CD14-positive monocyte (primary cell): ENCODE results near the gene PELI2. TPM values are rescaled to one million over a fixed set of nuclear protein-coding genes. Genes with fewer than 3 reads are reported as not detected.
A peak's percentile ranks its signal among the peaks of the same experiment; 100 is the strongest.

ENCODE experiments used
- DNase-seq, 3 donors: peaks; one replicate each; pipeline ENCODE4 v3.0.0-alpha.2; 2011 to 2022
- H2AFZ ChIP-seq: 2 replicates; pipeline ENCODE4 v1.6.0; 2012; ENCODE audit warnings: mild to moderate bottlenecking, low read depth, low read length, inconsistent platforms; ENCODE audit not compliant: insufficient read depth, poor library complexity, severe bottlenecking
- H3K27ac ChIP-seq, 2 donors: 1 replicate in 1 of 2; 2 replicates in 1 of 2; pipeline ENCODE4 v1.5.1; 2012 to 2013; ENCODE audit warnings: low read length in 2 of 2, control low read depth in 1 of 2, inconsistent platforms in 1 of 2, low read depth in 1 of 2, mild to moderate bottlenecking in 1 of 2
- H3K27me3 ChIP-seq, 2 donors: one replicate each; pipeline versions ENCODE4 v1.6.0 to v1.6.1; 2011 to 2013; ENCODE audit warnings: low read length in 2 of 2; ENCODE audit not compliant: control insufficient read depth in 2 of 2, insufficient read depth in 2 of 2
- H3K36me3 ChIP-seq, 2 donors: replicated peaks in 1 of 2; 1 replicate in 1 of 2; 2 replicates in 1 of 2; pipeline versions ENCODE4 v1.5.1 to v1.6.1; 2012 to 2013; ENCODE audit warnings: low read length in 2 of 2, control low read depth in 1 of 2, inconsistent platforms in 1 of 2, mild to moderate bottlenecking in 1 of 2; ENCODE audit not compliant: insufficient read depth in 2 of 2, control insufficient read depth in 1 of 2
- H3K4me1 ChIP-seq, 2 donors: 1 replicate in 1 of 2; 2 replicates in 1 of 2; pipeline versions ENCODE4 v1.5.1 to v1.6.1; 2012 to 2013; ENCODE audit warnings: low read length in 2 of 2, control low read depth in 1 of 2, inconsistent platforms in 1 of 2, mild to moderate bottlenecking in 1 of 2, moderate library complexity in 1 of 2; ENCODE audit not compliant: insufficient read depth in 2 of 2, control insufficient read depth in 1 of 2
- H3K4me2 ChIP-seq: replicated peaks from 2 replicates; pipeline ENCODE3; 2012; ENCODE audit warnings: low read length, moderate library complexity, mild to moderate bottlenecking; ENCODE audit not compliant: poor library complexity, severe bottlenecking; ENCODE audit errors: extremely low read depth
- H3K4me3 ChIP-seq, 3 experiments: fragments of 200-600 bp in 1 of 3; sonication (generic) in 1 of 3; replicated peaks in 1 of 3; 1 replicate in 2 of 3; 2 replicates in 1 of 3; pipeline ENCODE4 v1.5.1; 2011 to 2013; ENCODE audit warnings: low read length in 3 of 3, mild to moderate bottlenecking in 3 of 3, control low read depth in 2 of 3, low read depth in 2 of 3, inconsistent platforms in 1 of 3, moderate library complexity in 1 of 3
- H3K79me2 ChIP-seq: 2 replicates; pipeline ENCODE4 v1.6.0; 2012; ENCODE audit warnings: mild to moderate bottlenecking, control low read depth, inconsistent platforms, low read length, moderate library complexity; ENCODE audit not compliant: insufficient read depth
- H3K9ac ChIP-seq: 2 replicates; pipeline ENCODE4 v1.6.0; 2017; ENCODE audit warnings: low read length, mild to moderate bottlenecking; ENCODE audit not compliant: insufficient read depth, poor library complexity, severe bottlenecking
- H3K9me3 ChIP-seq, 2 donors: replicated peaks in 1 of 2; 1 replicate in 1 of 2; 2 replicates in 1 of 2; pipeline versions ENCODE4 v1.5.1 to v1.6.1; 2012 to 2013; ENCODE audit warnings: low read length in 2 of 2, control low read depth in 1 of 2; ENCODE audit not compliant: control insufficient read depth in 1 of 2, insufficient read depth in 1 of 2
- H4K20me1 ChIP-seq: 2 replicates; pipeline ENCODE4 v1.6.0; 2012; ENCODE audit warnings: mild to moderate bottlenecking, low read length, control low read depth, moderate library complexity; ENCODE audit not compliant: insufficient read depth
- H3K27ac Mint-ChIP-seq, 7 donors: one replicate each; pipeline ENCODE4 v1.8.0; 2020; ENCODE audit warnings: mild to moderate bottlenecking in 7 of 7, mixed read lengths in 7 of 7, moderate library complexity in 6 of 7, inconsistent platforms in 2 of 7
- H3K27me3 Mint-ChIP-seq, 3 donors: one replicate each; pipeline ENCODE4 v1.8.0; 2021 to 2022; ENCODE audit warnings: low read depth in 3 of 3, mild to moderate bottlenecking in 3 of 3, mixed read lengths in 3 of 3, moderate library complexity in 3 of 3, inconsistent platforms in 1 of 3
- H3K36me3 Mint-ChIP-seq, 2 donors: one replicate each; pipeline ENCODE4 v1.8.0; 2020; ENCODE audit warnings: mixed read lengths in 2 of 2, inconsistent platforms in 1 of 2, mild to moderate bottlenecking in 1 of 2
- H3K4me1 Mint-ChIP-seq: one replicate; pipeline ENCODE4 v1.8.0; 2020; ENCODE audit warnings: mild to moderate bottlenecking, mixed read lengths
- H3K4me3 Mint-ChIP-seq, 2 donors: one replicate each; pipeline ENCODE4 v1.8.0; 2020; ENCODE audit warnings: mild to moderate bottlenecking in 2 of 2, mixed read lengths in 2 of 2, moderate library complexity in 1 of 2
- H3K9me3 Mint-ChIP-seq, 7 donors: one replicate each; pipeline ENCODE4 v1.8.0; 2020 to 2022; ENCODE audit warnings: mixed read lengths in 7 of 7, mild to moderate bottlenecking in 6 of 7, moderate library complexity in 6 of 7, inconsistent platforms in 2 of 7
- WGBS: methylation state at CpG from one replicate; pipeline ENCODE4 v1.1.5; 2013; ENCODE audit warnings: missing lambda C conversion rate; ENCODE audit not compliant: insufficient coverage; 5-methylcytosine and 5-hydroxymethylcytosine counted together
- intact Hi-C, 2 donors: fragments of 100-400 bp; cut with micrococcal nuclease; formaldehyde crosslinking; loops; one replicate each; pipeline versions ENCODE4 v1.15.0 to v1.15.1; 2023
- polyA plus RNA-seq, 3 donors: library from polyadenylated mRNA; depleted of rRNA in 1 of 3; unstranded in 2 of 3; stranded (reverse) in 1 of 3; fragments of 300-500 nt in 2 of 3; fragments of >200 nt in 1 of 3; fragmentation: Illumina TruSeq in 2 of 3; gene quantifications; 1 replicate in 2 of 3; 2 replicates in 1 of 3; pipeline ENCODE4 v1.2.3, GENCODE V29; 2012 to 2021
- TF ChIP-seq, protein P1 (sequence below): fragments of 200-600 bp; IDR thresholded peaks from one replicate; pipeline ENCODE4 v1.8.0; 2022; ENCODE audit warnings: antibody characterized with exemption, mild to moderate bottlenecking

PELI2 gene
- polyA plus RNA-seq, 3 donors, result 10.1 to 35.8 (median 12.5) TPM

DNA sequence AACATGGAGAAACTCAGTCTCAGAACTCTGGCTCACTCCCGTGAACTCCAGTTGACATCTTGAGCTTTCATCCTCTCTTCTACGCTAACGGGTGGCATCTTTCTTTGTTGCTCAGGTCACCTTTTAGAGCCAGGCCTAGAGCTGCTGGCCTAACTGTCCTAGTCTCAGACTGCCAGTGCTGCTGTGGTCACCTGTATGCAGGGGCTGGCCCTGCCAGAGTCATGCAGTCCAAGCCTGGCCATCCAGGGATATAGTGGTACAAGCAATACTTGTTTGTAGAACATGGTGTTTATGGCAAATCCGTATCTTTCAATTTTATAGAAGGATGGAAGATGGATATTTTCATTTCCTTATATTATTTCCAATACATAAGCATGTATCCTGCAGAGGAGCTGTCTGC is 117.2 kb downstream of the PELI2 start:
- no peak for DNase-seq
- no peaks in the 10 kb centered on the region for H3K27me3 Mint-ChIP-seq
- H3K36me3 Mint-ChIP-seq, result peaks cover 5 to 9% of the 10 kb centered on the region in 2 donors
- H3K9me3 ChIP-seq, result no peaks in the 10 kb centered on the region
- no peak overlapping the region for H3K4me2 ChIP-seq
- H3K36me3 ChIP-seq, result no peaks in the 10 kb centered on the region
- H3K9ac ChIP-seq, result no peak overlapping the region
- H2AFZ ChIP-seq, result no peak overlapping the region
- WGBS, result 87% methylated on average over 3 of the region's 4 CpGs
- peaks cover 14 to 18% of the 10 kb centered on the region in 2 donors for H3K4me1 ChIP-seq
- H3K27me3 ChIP-seq, result no peaks in the 10 kb centered on the region
- intact Hi-C loops, result no loop called here
- H3K4me3 ChIP-seq, result no peak overlapping the region
- peaks cover 56% of the 10 kb centered on the region for H4K20me1 ChIP-seq
- no peak overlapping the region for H3K27ac Mint-ChIP-seq
- TF ChIP-seq, protein P1, sequence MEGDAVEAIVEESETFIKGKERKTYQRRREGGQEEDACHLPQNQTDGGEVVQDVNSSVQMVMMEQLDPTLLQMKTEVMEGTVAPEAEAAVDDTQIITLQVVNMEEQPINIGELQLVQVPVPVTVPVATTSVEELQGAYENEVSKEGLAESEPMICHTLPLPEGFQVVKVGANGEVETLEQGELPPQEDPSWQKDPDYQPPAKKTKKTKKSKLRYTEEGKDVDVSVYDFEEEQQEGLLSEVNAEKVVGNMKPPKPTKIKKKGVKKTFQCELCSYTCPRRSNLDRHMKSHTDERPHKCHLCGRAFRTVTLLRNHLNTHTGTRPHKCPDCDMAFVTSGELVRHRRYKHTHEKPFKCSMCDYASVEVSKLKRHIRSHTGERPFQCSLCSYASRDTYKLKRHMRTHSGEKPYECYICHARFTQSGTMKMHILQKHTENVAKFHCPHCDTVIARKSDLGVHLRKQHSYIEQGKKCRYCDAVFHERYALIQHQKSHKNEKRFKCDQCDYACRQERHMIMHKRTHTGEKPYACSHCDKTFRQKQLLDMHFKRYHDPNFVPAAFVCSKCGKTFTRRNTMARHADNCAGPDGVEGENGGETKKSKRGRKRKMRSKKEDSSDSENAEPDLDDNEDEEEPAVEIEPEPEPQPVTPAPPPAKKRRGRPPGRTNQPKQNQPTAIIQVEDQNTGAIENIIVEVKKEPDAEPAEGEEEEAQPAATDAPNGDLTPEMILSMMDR, result no peak
- H3K9me3 Mint-ChIP-seq, result peaks cover 0 to 15% (median 3%) of the 10 kb centered on the region in 7 donors
- H3K79me2 ChIP-seq, result peaks cover 32% of the 10 kb centered on the region
- peaks cover 22% of the 10 kb centered on the region for H3K4me1 Mint-ChIP-seq
- H3K27ac ChIP-seq, result no peak overlapping the region
- no peak overlapping the region for H3K4me3 Mint-ChIP-seq

DNA sequence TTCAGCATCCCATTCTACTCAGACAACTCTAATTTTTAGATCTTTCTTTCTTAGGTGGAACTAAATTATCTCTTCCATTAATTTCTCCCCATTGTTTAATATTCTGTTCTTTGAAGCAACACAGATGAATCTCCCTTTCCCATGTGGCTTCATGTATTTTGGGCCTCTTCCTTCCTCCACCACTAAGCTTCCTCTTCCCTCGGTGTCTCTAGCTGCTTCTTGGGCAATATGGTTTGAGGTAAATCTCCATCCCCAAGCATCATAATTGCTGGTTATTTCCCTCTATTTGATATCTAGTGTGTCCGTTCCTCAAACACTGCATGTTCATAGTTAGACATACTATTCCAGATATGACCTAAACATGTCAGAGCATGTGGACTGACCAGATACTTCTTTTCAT is 119.2 kb downstream of the PELI2 start:
- peak overlapping the region in 3 of 7 donors; percentile 26 to 61 (median 31) for H3K27ac Mint-ChIP-seq
- Histone ChIP-seq H3K4me1 (peaks cover 14 to 18% of the 10 kb centered on the region in 2 donors), H4K20me1 (peaks cover 76% of the 10 kb centered on the region), H3K4me3 (no peak overlapping the region), H2AFZ (no peak overlapping the region), H3K9me3 (no peaks in the 10 kb centered on the region), H3K79me2 (peaks cover 39% of the 10 kb centered on the region), H3K9ac (no peak overlapping the region), H3K4me2 (peak overlapping the region; percentile 17), H3K27ac (no peak overlapping the region), H3K36me3 (peaks cover 0 to 9% of the 10 kb centered on the region in 2 donors), H3K27me3 (no peaks in the 10 kb centered on the region)
- TF ChIP-seq, protein P1, result no peak
- intact Hi-C loops, result no loop called here
- DNase-seq, result peak; percentile 25 to 30 (median 28)
- peaks cover 27% of the 10 kb centered on the region for H3K4me1 Mint-ChIP-seq
- peaks cover 9 to 17% of the 10 kb centered on the region in 2 donors for H3K36me3 Mint-ChIP-seq
- H3K9me3 Mint-ChIP-seq, result peaks cover 0 to 4% (median 0%) of the 10 kb centered on the region in 7 donors
- peak overlapping the region in 1 of 2 donors; percentile 28 for H3K4me3 Mint-ChIP-seq
- no CpG with 5 or more reads among the region's 2 CpGs for WGBS
- no peaks in the 10 kb centered on the region for H3K27me3 Mint-ChIP-seq
